GM21526 (cell line): ENCODE results near the gene HIP1R.
A peak's percentile ranks its signal among the peaks of the same experiment; 100 is the strongest.
"Not testable (repeated sequence)": the region's sequence is repeated elsewhere in the genome, so short reads cannot be mapped to it uniquely, and the experiment has no call there.

Experiments used
- ATAC-seq: cut with Tn5 transposase; IDR thresholded peaks from one replicate; pipeline ENCODE4 v1.9.1; 2021; ENCODE audit warnings: moderate library complexity; ENCODE audit not compliant: unreplicated experiment, low FRiP score

Gene HIP1R

DNA sequence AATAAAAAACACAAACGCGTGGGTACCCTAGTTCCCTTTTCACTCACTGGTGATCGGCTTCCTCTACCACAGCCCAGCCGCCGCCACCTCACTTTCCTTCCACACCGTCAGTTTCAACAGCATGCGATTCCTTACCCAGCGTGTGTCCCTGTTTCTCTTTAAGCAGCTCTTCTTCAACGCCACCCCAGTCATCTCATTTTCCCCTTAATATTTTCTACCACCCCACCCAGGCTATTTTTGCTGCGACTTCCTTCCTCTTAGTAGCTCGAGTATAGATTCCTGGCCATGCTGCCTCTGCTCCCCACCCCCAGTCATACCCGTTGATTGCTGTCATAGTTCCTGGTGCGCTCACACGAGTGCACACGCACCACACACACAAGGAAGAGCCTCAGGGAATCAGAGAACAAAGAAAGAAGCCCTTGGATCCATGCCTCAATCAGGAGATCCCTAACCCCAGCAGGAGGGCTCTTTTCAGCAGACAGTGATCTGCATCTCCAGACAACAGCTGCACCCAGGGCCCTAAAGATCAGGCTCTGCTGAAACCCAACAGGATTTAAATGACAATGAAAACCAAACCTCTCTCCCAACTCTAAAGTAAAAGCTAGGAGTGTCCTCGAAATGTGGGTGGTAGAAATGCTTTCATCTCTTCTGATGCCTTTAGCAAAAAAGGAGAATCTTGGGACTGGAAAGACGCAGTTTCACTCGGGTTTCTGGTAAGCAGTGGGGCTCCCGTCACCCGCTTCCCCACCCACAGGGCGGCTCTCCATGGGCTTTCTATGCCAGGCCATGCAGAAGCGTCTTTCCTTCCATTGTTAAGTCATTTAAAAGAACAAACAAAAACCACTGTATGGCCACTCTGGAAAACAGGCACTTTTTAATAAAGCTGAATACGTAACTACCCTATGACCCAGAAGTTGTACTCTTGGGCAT lies 36.9 kb downstream of the HIP1R start:
- no peak for ATAC-seq

DNA sequence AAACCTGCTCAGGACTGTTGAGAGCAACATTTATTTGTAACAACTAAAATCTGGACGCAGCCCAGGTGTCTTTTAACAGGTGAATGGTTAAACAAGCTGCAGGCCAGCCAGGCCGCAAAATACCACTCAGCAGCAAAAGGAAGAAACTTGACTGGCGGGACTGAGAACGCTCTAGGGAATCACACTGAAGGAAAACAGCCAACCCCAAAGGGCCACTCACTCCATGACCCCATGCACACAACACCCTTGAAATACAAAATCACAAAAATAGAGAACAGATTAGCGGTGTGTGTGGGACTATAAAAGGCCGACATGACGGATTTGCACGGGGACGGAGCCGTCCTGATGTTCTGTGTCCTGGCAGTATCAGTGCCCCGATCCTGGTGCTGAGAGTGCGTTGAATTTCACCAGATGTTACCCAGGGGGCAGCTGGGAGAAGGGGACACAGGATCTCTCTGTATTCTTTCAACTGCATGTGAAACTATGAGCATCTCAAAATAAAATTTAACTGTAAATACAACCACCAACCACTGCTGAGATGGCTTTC lies 37.6 kb downstream of the HIP1R start:
- no peak for ATAC-seq

DNA sequence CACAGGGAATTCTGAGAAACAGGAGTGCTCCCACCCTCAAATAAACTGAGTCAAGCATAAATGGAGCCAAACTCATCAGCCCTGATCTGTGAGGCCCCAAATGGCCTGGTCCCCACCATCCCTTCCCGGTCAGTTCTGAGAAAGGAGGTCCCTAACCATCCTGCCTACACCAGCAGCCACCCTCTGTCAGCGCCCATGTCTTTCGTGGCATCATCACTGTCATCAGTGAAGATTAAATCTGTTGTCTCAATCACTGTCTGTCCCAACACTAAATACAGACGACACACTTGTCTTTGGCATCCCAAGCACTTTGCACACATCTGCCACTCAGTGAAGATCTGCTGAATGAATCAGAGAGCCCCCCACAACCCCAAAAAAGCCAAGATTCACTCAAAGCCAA lies 38.3 kb downstream of the HIP1R start:
- no peak for ATAC-seq

DNA sequence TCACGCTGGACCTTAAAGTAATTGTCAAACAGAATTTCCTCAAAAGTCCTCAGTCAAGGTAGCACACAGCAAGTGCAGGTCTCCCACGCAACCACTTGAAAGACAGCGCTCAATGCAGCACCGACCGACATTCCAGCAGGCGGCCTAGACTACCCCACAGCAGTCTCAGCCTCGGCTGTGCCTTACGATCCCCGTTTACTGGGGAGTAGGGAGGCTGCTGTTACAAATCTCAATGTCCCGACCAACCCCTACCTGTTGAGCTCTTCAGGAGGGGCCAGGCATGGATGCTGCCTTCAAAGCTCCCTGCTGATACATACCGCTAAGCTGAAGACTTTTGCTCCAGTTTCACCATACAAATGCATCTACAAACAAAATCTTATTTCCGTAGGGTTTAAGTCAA lies 38.8 kb downstream of the HIP1R start:
- no peak for ATAC-seq

DNA sequence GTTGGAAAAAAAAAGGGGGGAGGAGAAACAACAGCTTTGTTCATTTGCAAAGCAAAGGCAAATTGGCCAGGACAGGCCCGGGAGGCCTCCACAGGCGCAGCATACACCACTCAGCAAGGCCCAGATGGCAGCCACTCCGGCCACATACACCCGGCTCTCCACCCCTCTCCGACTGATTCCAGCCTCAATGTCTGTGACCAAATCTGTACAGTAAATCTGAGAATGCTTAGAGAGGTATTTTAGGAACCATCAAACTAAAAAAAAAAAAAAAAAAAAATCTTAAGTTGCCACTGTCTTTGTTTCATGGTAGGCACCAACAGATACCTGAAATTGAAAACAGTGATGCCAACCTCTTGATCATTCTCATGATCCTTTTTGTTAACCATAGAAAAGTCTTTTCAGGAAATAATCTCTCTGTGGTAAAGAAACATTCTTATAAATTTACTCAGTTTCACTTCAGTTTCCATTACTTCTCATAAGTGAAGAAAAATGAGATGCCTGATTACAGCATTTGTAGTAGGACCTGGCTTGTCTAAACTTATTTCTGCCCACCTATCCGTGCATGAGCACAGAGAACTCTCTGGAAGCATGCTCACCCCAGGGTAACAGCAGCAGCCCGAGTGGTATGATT lies 40.4 kb downstream of the HIP1R start:
- ATAC-seq, result no peak

DNA sequence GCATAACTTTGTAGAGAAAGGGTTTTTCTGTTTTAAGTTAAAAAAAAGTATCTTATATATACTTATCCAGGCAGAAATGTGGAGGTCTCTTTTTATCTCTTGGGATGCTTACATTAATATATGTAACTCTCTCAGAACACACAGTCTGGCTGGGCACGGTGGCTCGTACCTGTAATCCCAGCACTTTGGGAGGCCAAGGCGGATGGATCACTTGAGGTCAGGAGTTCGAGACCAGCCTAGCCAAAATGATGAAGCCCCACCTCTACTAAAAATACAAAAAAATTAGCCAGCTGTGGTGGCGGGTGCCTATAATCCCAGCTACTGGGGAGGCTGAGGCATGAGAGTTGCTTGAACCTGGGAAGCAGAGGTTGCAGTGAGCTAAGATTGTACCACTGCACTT lies 41.0 kb downstream of the HIP1R start:
- ATAC-seq, result not testable (repeated sequence)

DNA sequence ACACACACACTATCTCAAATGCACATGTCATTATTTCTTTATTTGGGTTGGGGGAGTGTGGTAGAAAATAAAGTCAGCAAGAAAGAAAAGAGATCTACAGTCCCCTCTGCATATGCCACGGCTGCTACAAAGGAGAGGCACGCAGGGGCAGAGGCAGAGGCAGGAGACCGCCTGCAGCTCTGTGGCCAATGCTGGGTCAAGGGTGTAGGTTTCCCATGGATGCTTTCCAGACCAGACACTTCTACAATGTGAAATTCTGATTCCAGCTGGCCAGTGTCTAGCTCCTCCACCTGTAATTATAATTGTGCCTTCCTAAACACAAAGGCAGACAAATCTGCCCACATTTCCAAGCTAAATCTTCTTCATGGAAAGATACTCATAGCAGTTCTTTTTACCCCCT lies 41.5 kb downstream of the HIP1R start:
- ATAC-seq, result no peak

DNA sequence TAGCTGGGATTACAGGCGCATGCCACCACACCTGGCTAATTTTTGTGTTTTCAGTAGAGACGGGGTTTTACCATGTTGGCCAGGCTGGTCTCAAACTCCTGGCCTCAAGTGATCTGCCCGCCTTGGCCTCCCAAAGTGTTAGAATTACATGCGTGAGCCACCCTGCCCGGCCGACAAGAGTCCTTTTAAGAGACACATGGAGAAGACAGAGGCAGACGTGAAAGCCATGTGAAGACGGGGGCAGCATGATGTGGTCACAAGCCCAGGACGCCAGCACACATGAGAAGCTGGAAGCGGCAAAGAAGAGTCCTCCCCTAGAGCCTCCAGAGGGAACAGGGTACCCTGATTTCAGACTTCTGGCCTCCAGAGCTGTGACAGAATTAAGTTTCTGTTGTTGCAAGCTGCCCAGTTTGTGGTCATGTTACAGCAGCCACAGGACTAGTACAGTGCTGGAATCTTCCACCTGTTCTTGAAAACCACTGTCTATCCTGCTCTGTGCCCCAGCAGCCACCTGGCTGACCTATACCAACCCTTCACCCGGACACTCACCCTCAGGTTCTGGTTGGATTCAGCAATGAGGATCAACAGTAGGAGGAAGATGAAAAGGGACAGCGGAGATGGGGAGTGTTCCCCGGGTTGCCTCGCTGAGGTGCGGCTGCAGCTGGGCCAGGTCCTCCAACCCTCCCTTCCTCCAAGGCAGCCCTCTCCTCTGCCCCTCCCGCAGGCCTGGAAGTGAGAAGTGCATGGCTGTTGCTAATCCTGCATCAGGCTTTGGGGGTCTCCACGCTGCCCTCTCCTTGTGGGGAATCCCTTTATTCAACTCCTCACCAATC lies 43.7 kb downstream of the HIP1R start:
- ATAC-seq, result no peak

DNA sequence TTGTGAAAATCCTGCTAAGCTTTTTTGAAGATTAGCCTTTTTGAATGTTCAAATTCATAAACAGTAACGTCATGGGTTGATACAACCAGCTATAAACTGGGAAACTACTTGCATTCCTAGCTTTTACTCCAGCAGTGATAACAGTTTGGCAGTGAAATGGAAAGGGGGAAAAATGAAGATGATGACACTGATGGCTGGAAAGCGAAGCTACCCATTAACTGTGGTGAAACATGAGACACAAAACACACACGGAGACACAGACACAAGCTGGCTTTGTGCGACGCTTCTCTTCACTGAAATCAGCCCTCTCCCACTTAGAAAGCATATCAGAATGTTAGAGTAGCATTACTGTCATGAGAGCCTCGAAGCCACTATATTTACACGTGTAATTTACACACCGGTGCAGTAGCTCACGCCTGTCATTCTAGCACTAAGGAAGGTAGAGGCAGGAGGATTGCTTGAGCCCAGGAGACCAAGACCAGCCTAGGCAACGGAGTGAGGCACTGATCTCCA lies 45.0 kb downstream of the HIP1R start:
- no peak for ATAC-seq

DNA sequence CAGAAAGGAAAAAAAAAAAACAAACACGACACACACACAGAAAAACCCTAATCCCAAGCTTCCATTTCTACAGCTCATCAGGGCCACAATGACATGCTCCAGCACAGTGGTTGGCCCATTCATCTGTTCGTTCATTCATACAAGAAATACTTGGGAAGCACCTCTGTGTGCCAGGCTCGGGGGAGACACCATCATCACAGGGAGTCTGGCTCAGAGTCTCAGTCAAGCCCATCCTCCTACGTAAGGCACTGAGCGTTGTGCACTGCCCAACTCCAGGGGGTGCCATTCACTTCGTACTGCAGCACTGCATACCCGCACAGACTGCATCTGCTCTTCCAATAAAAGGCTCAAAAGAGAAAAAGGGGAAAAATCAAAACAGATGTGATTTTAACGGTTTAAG lies 45.4 kb downstream of the HIP1R start:
- ATAC-seq, result no peak

DNA sequence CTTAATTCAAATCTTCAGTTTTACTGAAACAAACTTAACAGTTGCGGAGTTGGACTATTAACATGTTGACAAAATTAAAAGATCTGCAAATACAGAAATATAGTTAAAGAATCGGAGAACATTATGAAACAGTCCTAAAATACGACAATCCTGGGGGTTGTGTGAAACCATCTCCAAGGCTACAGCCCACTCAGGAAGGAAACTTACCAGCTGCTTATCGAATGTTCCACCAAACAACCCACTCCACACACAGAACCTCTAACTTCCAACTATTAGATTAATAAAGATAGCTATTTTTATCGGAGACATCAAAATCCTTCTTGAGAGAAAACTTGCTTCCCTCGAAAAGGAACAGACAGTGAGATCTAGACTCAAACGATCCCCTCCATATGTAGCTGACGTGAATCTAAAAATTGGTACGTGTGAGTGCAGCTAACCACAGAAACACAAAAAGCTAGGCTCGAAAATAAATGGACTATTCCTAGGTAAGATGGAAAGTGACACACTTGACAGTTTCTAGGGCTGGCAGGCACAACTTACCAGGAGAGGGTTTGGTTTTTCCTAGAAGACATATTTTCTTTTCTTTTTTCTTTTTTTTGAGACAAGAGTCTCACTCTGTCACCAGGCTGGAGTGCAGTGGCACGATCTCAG lies 47.8 kb downstream of the HIP1R start:
- no peak for ATAC-seq

DNA sequence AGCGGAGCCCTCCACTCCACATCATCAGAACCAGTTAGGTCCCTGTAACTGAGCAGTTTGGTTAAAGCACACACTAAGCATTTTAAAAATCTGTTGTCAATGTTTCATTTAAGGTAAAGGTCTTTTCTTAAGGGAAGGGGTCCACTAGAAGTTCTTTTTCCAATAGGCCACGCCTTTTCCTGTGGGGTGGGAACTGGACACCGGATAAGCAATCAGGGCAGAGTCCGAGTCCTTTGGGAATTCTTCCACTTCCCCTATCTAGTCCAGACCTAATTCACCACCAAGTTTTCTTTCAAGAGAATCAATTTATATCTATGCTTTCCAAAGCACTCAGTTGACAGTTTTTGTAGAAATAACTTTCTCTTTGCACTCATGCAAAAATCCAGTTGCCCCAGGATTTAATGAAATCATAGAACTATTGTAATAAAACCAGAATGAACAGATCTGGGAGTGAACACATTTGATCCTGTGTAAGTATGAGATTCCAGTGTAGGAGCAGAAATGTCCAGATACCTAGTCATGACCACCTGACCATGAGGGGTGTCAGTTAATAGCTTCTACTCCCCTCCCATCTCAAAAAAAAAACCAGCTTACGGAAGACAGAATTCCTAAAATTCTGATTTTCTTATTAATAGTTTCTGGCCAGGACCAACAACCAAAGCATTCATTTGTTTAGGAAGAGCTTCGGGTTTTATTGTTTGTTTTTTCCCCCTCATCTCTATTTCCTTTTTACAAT lies 49.0 kb downstream of the HIP1R start:
- ATAC-seq, result no peak

DNA sequence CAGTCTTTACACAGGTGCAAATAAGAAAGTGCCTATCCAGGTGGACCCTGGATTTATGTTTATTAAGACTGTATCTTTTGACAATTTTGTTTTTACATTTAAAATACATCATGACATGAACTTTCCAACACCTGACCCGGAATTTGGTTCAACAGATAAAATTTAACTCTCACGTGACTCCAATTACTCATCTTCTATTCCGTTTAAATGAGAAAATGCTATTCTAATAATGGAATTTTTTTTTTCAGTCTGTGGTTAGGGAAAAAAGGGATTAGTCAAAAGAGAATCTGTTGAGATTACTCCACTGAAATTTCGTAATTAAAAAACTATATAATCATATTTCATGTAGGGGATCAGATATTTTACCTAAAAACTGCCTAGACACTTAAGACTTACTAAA lies 49.6 kb downstream of the HIP1R start:
- ATAC-seq, result no peak

DNA sequence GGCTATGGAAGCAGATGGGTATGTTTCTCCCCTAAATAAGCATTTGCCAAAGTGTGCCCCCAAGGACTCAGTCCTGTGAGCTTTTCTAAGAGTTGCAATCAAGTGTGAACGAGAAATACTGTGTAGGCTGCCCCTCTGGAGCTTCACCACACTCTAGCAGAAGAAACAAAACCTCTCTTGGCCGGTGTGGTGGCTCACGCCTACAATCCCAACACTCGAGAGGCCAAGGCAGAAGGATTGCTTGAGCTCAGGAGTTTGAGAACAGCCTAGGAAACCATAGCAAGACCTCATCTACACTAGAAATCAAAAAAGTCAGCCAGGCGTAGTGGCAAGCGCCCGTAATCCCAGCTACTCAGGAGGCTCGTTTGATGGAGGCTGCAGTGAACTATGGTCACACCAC lies 50.9 kb downstream of the HIP1R start:
- no peak for ATAC-seq

DNA sequence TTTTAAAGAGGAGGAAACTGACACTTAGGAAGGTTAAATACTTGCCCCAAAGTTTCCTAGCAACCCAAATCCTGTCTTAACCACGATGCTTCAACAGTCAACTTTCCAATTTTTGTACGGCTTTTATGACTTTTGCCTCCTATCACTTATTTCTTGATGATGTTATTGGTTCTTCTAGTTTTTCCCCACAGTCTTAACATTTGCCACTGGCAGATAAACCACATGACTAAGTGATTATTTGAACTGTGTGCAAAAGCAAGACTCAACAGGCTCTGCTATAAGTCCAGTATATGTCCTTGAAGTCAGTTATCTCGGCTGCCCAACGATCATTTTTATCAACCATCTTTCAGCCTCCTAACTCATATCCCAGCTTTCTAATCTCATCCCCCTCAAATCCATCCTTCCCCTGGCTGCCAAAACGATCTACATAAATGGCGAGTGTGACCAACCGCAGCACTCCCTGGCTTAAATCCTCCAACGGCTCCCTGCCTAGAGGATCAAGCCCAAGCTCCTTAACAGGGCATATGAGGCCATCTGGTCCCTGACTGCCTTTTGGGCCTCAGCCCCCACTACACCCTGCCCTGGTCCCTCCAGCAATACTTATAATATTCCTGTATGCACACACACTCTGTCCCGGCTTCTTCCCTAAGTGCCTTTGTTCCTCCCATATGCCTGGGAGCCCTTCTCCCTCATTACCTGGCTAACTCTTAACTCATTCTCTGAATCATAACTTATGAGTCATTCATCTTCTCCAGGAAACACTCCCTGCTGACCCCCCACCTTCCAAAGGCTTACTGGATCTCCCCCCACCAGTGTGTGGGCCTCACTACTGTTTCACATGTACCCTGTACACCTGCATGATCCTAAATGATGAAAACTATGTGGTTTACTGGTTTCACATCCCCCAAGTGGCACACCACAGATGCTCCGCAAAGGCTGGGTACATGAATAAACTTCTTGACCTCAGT lies 51.9 kb downstream of the HIP1R start:
- peak; percentile 60 for ATAC-seq

DNA sequence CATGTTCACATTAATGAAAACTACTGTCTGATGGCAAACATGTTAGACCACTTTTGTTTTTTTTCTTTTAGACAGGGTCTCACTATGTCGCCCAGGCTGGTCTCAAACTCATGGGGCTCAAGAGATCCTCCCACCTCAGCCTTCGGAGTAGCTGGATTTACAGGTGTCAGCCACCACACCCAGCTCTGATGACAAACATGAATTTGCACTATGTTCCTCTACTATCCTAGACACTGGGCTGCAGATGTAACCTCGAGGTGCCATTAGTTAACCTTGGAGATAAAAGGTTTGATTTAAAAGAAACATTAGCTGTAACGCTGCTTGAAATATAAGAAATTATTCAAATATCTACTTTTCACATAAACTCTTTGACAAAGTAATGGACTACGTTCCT lies 52.6 kb downstream of the HIP1R start:
- peak; percentile 25 for ATAC-seq

DNA sequence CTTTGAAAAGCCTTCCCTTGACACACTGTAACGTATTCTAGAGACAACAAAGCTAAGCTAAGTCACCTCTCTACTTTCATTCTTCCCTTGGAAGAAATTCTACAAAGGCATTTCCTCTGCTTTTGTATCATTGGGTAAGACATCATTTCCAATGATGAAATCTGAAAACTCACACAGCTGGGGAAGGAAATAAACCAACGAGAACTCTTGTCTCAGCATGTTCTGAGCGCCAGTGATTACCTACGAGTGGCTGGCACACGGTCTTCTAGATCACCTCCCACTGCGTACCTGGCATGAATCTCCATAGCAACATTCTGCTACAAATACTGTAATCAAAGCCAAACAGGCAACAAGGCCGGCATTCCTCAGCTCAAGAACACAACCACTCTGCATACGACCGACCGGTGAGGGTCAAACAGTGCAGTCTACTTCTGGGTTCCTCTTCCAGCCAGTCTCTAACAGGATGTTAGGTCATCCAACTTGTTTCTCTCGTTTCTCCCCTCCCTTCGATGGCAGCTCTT lies 53.0 kb downstream of the HIP1R start:
- no peak for ATAC-seq
